AML-193 (cell line): ENCODE data around the gene FOSB.
A peak's percentile ranks its signal among the peaks of the same experiment; 100 is the strongest.

ENCODE experiments used
- DNase-seq, 2 experiments: peaks; one replicate each; lab custom pipeline; 2025; lab: John Stamatoyannopoulos, UW

FOSB gene

DNA sequence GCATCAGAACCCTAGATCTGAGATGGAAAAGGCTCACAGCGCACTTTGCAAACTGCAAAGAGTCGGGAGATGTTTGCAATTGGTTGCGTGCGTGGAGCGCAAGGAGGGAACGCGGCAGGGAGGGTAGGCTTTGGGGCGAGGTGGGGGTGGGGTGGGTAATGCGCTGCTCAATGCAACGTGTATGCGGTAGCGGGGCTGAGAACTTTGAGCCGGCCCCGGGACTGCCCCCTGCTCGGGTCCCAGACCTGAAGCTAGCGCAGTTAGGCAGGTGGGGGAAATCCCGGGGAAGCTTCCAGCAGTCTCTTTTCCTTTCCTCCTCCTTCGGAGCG is 971 bp downstream of the FOSB start:
- no peak for DNase-seq

DNA sequence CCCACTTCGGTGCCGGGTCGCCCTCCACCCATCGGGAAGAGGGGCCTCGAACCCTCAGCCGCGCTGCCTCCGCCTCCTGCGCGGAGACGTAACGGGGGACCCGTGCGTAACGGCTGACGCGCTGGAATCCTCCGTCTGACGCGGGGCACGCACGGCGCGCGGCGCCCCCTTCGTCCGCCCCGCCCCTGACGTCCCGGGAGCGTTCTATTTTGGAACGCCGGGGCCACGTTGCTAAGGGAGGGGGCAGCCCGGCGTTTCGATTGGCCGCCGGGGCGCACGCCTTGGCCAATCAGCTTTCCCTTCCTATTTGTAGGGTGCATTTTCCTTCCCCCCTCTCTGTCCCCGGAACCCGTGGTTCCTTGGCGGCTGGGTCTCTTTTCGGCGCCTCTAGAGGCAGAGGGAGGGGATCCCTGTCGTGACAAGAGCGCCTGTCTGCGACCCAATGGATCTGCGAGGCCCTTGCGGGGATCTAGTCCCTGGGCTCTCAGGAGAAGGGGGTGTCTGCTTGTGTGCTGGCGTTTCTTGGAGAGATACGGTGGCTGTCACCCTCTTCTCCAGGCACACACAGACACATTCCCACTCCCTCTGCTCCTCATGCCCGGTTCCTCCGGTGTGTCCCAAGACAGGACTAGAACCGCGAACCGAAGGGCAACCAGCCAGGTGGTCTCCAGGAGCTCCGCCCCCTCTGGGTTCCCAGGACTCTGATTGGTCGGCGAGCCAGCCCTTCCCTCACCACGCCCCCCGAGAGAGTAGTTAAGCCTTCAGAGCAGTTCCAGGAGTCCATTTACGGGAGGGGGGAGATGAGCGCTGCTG is 1.5 kb downstream of the FOSB start:
- DNase-seq: peak; percentile 94 to 95

DNA sequence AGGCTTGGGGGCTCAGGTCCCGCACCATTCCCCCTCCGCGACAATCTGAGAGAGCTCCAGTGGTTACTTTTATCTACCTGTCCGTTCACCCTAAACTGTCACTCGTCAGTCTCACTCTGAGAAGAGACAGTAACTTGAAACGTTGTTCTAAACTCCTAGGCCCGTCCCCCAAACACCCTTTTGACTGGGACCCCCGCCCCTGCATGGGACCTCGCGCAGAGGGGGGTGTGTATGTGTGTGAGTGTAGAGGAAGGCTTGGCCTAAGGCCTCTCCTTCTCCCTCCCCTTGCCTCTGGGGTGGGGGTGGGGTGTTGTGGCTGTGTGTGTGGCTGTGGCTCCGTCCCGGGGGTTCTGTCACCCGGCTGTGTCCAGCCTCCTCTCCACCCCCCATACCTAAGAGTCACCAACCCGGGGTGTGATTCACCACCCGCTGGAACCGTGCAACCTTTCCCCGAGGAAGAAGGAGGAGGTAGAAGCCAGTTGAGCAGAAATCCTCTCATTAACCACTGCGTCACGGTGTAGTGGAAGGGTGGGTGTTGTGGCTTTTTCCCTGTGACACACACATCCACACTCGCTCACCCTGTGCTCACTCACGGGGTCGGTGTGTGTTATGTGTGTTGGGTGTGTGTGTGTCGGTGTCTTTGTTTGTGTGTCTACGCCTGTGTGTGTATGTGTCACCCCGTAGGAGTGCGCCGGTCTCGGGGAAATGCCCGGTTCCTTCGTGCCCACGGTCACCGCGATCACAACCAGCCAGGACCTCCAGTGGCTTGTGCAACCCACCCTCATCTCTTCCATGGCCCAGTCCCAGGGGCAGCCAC is 2.4 kb downstream of the FOSB start:
- no peak for DNase-seq

DNA sequence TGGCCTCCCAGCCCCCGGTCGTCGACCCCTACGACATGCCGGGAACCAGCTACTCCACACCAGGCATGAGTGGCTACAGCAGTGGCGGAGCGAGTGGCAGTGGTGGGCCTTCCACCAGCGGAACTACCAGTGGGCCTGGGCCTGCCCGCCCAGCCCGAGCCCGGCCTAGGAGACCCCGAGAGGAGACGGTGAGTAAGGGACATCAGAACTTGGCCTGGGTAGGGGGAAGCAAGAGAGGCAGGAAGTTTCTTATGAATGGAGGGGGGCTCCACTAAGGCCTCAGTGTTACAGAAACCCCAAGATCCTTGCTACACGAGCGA is 2.9 kb downstream of the FOSB start:
- DNase-seq: no peak

DNA sequence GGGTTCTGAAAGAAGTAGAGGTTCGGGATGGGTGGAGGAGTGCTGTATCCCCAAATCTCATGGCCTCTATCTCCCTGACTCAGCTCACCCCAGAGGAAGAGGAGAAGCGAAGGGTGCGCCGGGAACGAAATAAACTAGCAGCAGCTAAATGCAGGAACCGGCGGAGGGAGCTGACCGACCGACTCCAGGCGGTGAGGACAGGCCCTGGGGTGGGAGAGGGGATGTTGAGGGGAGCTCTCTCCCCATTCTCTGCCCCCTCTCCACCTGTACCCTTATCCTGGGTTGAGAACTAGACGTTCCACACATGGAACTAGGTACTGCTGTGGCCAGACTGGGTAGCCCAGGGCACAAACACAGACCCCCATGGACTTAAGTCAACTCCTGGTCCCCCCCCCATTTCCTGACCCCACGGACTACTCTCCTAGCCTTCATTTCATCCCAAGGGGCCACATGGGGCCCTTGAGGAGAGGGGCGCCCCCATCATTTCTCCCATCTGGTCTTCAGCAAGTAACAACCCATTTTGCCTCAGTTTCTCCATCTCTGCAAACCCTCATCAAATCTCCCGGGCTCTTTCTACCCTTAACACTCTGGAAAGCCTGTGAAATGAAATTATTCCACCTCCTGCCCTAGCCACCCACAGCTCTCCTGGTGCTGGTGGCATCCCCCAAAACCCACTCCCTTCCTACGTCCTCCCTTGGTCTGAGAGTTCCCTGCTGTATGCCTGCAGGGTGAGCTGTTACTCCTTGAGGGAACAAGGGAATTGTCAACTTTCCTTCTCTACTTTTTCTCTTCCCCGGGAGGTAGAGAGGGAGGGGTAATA is 3.5 kb downstream of the FOSB start:
- DNase-seq: no peak

DNA sequence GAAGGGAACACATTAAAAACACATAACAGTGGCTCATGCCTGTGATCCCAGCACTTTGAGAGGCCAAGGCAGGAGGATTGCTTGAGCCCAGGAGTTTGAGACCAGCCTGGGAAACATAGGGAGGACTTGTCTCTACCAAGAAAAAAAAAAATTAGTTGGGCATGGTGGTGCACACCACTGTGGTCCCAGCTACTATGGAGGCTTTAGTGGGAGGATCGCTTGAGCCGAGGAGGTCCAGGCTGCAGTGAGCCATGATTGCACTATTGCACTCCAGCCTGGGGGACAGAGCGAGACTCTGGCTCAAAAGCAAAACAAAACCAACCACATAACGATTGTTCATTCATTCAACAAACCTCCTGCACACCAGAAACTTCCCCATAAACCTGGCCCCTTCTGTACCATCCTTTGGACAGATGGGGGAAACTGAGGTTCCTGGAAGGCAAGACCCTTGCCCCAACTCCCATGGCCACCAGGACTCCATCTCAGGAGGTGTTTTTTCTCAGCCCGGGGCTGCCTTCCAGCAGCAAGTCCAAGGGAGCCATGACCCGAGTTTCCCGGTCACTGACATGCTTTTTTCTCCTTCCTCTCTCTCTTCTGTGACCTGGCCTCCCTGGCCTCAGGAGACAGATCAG is 4.3 kb downstream of the FOSB start:
- DNase-seq: no peak

DNA sequence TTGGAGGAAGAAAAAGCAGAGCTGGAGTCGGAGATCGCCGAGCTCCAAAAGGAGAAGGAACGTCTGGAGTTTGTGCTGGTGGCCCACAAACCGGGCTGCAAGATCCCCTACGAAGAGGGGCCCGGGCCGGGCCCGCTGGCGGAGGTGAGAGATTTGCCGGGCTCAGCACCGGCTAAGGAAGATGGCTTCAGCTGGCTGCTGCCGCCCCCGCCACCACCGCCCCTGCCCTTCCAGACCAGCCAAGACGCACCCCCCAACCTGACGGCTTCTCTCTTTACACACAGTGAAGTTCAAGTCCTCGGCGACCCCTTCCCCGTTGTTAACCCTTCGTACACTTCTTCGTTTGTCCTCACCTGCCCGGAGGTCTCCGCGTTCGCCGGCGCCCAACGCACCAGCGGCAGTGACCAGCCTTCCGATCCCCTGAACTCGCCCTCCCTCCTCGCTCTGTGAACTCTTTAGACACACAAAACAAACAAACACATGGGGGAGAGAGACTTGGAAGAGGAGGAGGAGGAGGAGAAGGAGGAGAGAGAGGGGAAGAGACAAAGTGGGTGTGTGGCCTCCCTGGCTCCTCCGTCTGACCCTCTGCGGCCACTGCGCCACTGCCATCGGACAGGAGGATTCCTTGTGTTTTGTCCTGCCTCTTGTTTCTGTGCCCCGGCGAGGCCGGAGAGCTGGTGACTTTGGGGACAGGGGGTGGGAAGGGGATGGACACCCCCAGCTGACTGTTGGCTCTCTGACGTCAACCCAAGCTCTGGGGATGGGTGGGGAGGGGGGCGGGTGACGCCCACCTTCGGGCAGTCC is 5.0 kb downstream of the FOSB start:
- DNase-seq: no peak

DNA sequence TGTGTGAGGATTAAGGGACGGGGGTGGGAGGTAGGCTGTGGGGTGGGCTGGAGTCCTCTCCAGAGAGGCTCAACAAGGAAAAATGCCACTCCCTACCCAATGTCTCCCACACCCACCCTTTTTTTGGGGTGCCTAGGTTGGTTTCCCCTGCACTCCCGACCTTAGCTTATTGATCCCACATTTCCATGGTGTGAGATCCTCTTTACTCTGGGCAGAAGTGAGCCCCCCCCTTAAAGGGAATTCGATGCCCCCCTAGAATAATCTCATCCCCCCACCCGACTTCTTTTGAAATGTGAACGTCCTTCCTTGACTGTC is 5.5 kb downstream of the FOSB start:
- DNase-seq: no peak

DNA sequence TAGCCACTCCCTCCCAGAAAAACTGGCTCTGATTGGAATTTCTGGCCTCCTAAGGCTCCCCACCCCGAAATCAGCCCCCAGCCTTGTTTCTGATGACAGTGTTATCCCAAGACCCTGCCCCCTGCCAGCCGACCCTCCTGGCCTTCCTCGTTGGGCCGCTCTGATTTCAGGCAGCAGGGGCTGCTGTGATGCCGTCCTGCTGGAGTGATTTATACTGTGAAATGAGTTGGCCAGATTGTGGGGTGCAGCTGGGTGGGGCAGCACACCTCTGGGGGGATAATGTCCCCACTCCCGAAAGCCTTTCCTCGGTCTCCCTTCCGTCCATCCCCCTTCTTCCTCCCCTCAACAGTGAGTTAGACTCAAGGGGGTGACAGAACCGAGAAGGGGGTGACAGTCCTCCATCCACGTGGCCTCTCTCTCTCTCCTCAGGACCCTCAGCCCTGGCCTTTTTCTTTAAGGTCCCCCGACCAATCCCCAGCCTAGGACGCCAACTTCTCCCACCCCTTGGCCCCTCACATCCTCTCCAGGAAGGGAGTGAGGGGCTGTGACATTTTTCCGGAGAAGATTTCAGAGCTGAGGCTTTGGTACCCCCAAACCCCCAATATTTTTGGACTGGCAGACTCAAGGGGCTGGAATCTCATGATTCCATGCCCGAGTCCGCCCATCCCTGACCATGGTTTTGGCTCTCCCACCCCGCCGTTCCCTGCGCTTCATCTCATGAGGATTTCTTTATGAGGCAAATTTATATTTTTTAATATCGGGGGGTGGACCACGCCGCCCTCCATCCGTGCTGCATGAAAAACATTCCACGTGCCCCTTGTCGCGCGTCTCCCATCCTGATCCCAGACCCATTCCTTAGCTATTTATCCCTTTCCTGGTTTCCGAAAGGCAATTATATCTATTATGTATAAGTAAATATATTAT is 6.1 kb downstream of the FOSB start:
- DNase-seq: no peak

DNA sequence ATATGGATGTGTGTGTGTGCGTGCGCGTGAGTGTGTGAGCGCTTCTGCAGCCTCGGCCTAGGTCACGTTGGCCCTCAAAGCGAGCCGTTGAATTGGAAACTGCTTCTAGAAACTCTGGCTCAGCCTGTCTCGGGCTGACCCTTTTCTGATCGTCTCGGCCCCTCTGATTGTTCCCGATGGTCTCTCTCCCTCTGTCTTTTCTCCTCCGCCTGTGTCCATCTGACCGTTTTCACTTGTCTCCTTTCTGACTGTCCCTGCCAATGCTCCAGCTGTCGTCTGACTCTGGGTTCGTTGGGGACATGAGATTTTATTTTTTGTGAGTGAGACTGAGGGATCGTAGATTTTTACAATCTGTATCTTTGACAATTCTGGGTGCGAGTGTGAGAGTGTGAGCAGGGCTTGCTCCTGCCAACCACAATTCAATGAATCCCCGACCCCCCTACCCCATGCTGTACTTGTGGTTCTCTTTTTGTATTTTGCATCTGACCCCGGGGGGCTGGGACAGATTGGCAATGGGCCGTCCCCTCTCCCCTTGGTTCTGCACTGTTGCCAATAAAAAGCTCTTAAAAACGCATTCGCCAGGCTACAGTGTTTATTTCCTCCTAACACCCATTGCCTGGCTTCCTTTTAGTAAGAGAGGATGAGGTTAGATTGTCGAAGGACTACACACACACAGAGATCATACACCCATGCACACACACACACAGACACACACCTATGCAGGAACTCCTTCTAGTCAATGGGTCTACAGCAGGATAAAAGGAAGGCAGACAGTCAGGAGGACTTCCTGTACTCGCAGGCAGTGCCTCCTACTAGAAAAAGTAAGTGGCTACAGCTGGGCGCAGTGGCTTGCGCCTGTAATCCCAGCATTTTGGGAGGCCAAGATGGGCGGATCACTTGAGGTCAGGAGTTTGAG is 7.1 kb downstream of the FOSB start:
- DNase-seq: no peak

DNA sequence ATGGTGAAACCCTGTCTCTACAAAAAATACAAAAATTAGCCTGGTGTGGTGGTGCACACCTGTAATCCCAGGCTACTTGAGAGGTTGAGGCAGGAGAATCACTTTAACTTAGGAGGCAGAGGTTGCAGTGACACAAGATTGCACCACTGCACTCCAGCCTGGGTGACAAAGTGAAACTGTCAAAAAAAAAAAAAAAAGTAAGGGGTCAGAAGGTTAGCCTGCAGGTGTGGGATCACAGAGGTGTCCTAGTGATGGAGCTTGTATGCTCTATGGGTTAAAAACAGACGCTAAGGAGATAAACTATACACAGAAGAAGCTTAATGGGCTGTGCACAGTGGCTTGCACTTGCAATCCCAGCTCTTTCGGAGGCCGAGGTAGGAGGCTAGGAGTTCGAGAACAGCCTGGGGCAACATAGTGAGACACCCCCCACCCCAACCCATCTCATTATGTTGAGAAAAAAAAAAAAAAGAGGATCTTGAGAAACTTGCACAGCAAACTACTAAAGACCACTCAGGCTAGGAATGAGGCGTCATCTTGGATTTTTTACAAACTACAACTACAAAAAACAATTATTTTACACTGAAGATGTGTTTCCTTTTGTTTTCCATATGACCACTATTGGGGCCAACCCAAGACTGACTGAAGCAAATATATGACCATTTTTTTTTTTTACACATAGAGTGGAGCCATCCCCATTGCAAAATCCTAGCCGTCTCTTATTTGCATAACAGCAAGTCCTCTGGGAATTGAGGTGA is 7.9 kb downstream of the FOSB start:
- DNase-seq: no peak

DNA sequence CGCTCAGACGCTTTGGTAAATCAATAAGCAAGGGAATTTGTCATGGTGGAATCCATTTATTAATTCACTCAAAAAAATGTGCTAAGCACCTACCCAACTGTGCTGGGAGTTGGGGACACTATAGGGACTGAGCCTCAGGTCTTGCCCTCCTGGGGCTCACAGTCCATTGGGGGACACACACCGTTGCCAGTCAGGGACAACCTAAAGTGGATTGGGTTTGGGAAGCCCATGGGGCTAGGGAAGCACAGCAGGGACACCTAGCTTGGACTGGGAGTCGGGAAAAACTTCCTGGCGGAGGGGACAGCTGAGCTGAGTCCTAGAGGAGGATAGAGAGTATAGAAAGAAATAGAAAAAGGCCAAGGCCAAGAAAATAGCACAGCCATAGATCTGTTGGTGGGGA is 8.5 kb downstream of the FOSB start:
- DNase-seq: no peak

DNA sequence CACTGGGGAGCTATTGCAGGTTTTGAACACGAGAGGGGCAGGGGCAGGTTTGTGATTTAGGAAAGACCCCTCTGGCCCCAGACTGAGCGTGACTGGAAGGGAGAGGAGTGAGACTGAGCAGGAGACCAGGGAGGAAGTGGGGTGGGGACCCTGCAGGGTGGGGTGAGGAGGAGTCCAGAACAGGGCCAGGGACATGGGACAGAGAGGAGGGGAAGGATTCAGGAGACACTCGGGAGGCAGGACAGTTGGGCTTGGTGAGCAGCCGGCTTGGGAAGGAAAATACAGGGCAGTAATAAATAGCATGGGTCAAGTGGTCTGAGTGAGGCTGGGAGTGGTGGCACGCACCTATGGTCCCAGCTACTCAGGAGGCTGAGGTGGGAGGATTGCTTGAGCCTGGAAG is 9.4 kb downstream of the FOSB start:
- no peak for DNase-seq

DNA sequence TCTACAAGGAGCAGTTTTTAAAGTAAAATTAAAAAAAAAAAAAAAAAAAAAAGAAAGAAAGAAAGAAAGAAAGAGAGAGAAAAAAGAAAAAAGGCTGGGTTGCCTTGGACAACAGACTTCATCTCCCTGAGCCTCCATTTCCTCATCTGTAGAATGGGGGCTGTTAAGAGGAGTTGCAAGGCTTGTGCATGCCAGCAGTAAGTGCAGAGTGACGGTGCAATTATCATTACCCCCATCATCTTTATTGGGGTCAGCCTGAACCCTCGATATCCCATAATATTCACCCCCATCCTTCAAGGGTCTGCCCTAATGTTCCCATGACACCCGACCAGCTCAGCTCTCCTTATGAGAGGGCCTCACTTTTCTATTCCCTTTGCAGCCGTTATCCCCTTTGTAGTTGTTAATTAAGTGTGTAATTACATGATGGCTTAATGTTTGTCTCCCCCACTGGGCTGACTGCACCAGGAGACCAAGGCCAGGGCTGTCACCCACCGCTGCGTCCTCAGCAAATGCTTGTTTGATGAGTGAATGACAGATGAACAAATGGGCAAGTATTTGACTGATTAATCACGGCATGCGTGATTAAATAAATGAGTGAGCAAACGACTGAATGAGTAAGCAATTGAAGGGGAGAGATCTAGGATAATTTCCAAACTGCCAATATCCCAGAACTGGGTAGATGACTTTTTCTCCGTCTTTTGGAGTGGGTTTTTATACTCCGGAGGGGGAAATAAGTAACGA is 10.1 kb downstream of the FOSB start:
- DNase-seq: no peak

DNA sequence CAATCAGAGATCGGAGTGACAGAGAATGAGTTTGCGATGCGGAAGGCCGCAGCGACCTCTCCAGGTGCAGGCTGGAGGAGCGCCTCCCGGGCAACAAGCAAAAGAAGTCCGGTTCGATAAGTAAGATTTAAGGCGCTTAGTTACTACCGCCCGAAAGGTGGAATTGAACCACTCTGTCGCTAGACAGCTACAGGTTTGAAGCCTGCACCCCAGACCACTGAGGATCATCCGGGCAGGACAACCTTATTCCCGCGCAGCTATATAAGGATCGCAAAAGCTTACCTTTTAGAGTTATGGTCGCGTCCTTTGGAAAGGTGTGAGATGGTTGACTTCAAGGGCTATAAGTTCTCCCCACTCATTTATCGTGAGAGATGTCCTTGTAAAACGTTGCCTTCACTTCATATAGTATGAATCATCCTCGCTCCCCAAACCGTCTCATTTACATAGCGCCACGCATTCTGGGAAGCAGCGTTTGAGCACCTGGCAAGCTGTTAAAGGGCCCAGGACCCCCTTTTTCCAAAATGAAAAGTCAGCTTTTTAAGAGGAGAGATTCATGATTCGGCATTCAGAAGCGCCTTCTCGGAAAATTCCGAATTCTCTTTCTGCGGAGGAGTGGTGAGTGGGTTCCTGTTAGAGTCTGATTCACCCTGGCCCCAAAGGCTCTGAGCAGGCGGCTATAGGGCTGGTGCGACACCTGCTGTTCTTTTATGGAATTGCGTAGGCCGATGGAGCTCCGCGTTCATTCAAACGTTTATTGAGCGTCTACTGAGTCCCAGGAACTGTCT is 10.8 kb downstream of the FOSB start:
- peak; percentile 92 for DNase-seq

DNA sequence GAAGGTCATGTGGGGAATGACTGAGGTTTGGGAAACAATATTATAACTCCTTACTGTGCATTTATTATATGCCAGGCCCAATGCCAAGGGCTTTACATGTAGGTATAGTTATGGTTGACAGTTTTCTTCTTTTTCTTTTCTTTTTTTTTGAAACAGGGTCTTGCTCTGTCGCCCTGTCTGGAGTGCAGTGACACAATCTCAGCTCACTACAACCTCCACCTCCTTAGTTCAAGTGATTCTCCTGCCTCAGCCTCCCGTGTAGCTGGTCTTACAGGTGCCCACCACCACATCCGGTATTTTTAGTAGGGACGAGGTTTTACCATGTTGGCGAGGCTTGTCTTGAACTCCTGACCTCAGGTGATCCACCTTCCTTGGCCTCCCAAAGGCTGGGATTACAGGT is 15.2 kb downstream of the FOSB start:
- DNase-seq: no peak

DNA sequence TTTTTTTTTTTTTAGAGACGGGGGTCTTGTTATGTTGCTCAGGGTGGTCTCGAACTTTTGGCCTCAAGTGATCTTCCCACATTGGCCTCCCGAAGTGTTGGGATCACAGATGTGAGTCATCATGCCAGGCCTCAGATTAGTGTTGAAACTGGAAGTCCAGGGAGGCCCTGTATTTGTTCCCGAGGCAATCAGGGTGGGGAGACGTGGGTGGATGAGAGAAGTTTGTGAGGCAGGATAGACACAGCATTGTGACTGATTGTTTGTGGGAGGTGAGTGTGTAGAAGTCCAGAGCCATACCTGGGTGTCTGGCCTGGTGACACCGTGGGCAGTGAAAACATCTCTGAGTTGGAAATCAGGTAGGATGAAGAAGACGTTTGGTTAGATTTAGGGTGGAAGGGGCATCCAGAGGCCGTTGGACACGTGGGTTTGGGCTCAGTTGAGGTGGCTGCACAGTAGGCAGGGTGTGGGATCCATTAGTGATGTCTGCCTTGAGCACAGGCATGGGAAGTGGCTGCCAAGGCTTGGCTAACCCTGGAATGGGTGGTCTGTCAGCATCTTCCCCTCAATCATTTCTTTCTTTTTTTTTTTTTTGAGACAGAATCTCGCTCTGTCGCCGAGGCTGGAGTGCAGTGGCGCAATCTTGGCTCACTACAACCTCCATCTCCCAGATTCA is 16.6 kb downstream of the FOSB start:
- DNase-seq: no peak
